MG63 (cell line): ENCODE data around the gene FBXL7. TPM values are rescaled to one million over a fixed set of nuclear protein-coding genes. Genes with fewer than 3 reads are reported as not detected.

Experiments
- DNase-seq: peaks from one replicate; pipeline ENCODE4 v3.0.0-alpha.2; 2020
- H3K27me3 ChIP-seq: fragments of 250-450 bp; sonication (Bioruptor Pico); 2 replicates; pipeline ENCODE4 v1.5.1; 2020; ENCODE audit warnings: mild to moderate bottlenecking, moderate library complexity
- H3K36me3 ChIP-seq: fragments of 250-450 bp; sonication (Bioruptor Pico); 2 replicates; pipeline ENCODE4 v1.5.1; 2020; ENCODE audit warnings: mild to moderate bottlenecking, moderate library complexity
- H3K4me3 ChIP-seq: fragments of 250-450 bp; sonication (Bioruptor Pico); 2 replicates; pipeline ENCODE4 v1.5.1; 2020; ENCODE audit warnings: mild to moderate bottlenecking, moderate library complexity
- H3K9me3 ChIP-seq: fragments of 250-450 bp; sonication (Bioruptor Pico); 2 replicates; pipeline ENCODE4 v1.5.1; 2020; ENCODE audit warnings: mild to moderate bottlenecking, moderate library complexity
- total RNA-seq: library from RNA; depleted of rRNA; stranded (reverse); fragments of >200 nt; shearing (Covaris generic); gene quantifications from 2 replicates; pipeline ENCODE4 v1.2.3, GENCODE V29; 2014; ENCODE audit warnings: low replicate concordance

Gene FBXL7
- total RNA-seq, 1 experiment from 2014 or later: 9.4 TPM

DNA sequence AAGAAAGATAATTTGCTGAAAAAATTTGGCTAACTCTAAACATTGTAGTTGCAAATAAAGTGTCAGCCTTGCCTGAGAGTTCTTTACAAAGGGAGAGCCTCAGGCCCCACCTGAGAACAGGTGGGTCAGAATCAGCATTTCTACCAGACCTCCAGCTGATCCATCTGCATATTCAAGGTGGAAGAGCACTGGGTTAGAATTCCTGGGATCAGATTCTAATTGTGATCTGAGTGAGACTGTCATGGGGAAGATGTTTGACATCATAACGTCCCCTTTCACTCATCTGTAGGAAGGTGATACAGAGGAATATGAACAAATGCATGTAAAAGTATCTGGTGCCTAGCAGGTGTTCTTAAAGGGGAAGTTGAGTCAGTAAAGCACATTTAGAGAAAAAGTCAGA, 54.6 kb downstream of the FBXL7 start:
- no peaks in the 10 kb centered on the region for H3K9me3 ChIP-seq
- peaks cover 3% of the 10 kb centered on the region for H3K36me3 ChIP-seq
- no peak overlapping the region for H3K4me3 ChIP-seq
- no peak for DNase-seq
- no peaks in the 10 kb centered on the region for H3K27me3 ChIP-seq

DNA sequence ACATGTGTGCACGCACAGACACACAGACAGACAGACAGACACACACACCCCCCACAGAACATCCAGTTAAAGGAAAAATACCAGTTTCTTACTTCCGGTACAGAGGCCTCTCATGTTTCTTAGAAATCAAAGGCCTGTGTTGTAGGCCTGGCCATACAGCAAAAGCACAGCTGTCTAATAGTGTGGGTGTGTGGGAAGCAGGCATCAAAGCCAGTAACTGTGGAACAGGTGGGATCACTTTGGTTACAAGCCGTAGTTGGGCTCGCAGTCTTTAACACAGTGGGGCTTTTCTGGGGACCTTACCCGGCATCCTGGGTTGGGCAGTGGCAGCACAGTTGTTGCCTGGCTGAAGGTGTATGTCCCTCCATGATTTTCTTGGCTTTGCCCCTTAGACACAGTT, 55.2 kb downstream of the FBXL7 start:
- no peak overlapping the region for H3K4me3 ChIP-seq
- H3K27me3 ChIP-seq: no peaks in the 10 kb centered on the region
- H3K36me3 ChIP-seq: peaks cover 3% of the 10 kb centered on the region
- no peaks in the 10 kb centered on the region for H3K9me3 ChIP-seq
- DNase-seq: no peak

DNA sequence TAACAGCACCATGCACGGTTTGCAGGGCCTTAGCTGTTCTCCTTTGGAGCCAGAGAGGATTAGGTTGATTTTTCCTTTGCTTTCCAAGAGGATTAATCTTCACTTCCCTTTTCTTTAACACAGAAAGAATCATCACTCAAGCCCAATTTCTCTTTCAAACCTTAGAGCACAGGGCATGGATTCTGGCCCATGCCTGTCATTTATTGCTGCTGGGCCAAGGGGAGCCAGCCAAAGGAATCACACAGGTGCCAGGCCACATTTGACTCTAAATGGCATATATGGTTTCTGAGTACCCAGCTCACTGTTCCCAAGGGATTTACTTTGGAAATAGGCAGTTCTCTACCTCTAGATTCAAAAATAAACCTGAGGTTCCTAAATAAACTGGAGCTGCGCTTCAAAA, 58.3 kb downstream of the FBXL7 start:
- H3K36me3 ChIP-seq: peaks cover 7% of the 10 kb centered on the region
- no peak for DNase-seq
- no peaks in the 10 kb centered on the region for H3K9me3 ChIP-seq
- H3K4me3 ChIP-seq: no peak overlapping the region
- H3K27me3 ChIP-seq: no peaks in the 10 kb centered on the region

DNA sequence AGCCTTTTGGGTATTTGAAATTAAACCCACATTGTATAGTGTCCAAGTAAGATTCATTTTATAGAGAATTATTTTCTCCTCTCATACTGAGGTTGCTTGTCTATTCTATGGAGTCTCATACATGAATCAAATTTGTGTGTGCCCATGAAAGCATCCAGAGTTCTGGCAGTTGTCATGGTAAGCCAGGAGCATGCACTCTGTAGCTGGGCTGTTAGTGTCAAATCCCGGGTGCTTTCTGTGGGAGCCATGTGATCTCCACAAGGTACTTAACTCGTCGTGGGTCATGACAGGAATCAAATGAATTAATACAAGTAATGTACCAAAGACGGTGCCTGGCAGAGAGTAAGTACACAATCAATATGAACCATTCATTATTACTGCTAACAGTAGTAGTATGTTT, 58.7 kb downstream of the FBXL7 start:
- Histone ChIP-seq H3K9me3 (no peaks in the 10 kb centered on the region), H3K4me3 (no peak overlapping the region), H3K36me3 (peaks cover 7% of the 10 kb centered on the region), H3K27me3 (no peaks in the 10 kb centered on the region)
- DNase-seq: no peak

DNA sequence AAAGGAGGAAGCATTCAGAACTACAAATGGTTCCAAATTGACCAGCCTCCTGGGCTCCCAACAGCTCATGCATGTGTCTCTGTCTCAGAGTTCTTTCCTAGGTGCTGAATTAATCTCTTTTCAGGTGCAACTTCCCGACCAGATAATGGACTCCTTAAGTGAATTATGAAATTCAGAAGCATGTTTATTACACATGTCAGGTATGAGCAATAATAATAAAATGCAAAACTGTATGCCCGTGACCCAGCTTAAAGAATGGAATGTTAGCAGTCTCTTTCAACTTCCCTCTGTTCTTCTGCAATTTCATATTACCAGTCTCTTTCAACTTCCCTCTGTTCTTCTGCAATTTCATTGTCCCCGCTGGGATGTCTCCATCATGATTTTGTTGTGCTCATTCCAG, 60.4 kb downstream of the FBXL7 start:
- H3K9me3 ChIP-seq: no peaks in the 10 kb centered on the region
- DNase-seq: no peak
- H3K4me3 ChIP-seq: no peak overlapping the region
- no peaks in the 10 kb centered on the region for H3K27me3 ChIP-seq
- peaks cover 7% of the 10 kb centered on the region for H3K36me3 ChIP-seq

DNA sequence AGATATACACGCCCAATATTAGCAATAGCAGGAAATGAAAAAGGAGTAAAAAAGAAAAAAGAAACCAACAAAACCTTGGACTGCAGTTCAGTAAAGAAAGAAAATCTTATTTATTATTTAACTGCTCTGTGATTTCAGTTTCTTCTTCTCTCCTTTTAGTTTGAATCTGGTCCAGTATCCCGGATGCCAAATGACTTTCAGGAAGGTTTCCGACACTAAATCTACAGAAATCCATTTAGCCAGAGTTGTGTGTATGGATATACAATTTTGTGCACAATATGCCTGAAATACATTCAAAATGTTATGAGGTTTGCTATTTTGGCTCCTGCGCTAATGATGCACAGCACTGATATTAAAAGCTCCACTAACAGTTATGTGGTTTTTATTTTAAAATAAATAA, 64.5 kb downstream of the FBXL7 start:
- Histone ChIP-seq H3K9me3 (no peaks in the 10 kb centered on the region), H3K36me3 (peaks cover 7% of the 10 kb centered on the region), H3K4me3 (no peak overlapping the region), H3K27me3 (no peaks in the 10 kb centered on the region)
- no peak for DNase-seq

DNA sequence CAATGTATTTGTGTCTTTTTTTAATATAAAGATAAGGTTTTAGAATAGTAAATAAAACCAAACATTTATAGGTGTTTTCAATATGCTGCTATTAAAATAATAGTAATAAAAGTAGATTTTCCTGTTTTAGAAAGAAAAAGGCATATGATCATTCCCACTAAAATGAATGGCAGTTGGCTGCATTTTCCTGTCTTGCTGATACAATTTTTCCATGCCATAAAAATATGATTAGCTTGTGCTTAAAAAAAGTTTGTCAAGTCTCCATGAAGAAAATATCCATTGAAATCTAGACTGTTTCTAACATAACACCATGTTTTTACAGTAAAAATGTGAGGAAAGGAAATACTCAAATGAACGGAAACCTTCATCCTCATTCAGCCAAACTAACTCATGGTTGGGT, 65.0 kb downstream of the FBXL7 start:
- peaks cover 7% of the 10 kb centered on the region for H3K36me3 ChIP-seq
- H3K4me3 ChIP-seq: no peak overlapping the region
- no peaks in the 10 kb centered on the region for H3K9me3 ChIP-seq
- DNase-seq: no peak
- H3K27me3 ChIP-seq: no peaks in the 10 kb centered on the region

DNA sequence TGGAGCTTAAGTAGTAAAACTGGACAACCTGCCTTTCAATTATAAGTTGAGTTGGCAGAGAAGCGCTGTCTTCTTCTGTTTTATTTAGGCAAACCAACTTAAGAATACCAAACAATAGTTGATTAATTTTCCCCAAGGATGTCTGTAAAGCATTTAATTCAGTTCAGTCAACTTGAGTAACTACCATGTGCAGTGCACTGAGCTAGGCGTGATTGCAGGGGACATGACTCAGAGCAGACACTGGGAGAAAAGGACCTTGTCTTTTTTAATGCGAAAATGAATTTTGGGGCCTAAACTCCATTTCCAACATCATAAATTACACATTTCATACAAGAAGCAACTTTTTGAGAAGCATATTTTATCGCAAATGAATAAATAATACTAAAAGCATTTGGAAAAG, 66.3 kb downstream of the FBXL7 start:
- H3K9me3 ChIP-seq: no peaks in the 10 kb centered on the region
- peaks cover 5% of the 10 kb centered on the region for H3K36me3 ChIP-seq
- H3K27me3 ChIP-seq: no peaks in the 10 kb centered on the region
- H3K4me3 ChIP-seq: no peak overlapping the region
- no peak for DNase-seq

DNA sequence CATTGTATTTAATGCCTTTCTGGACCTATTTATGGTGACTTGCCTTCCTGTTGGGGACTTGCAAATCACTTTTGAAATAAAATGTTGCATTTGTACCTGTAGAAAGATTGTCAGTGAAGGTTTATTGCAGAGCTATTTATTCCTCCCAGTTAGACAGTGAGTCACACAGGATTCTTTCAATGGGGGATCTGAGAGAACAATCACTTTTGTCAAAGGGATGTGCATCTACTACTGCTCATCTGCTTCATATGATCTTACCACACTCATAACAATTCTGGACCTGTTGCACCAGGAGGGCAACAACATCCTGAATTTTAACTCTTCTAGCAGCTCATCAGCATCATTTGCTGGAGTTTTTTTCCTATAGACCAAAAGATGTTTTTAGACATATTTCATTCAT, 66.8 kb downstream of the FBXL7 start:
- Histone ChIP-seq H3K4me3 (no peak overlapping the region), H3K9me3 (no peaks in the 10 kb centered on the region), H3K36me3 (peaks cover under 1% of the 10 kb centered on the region), H3K27me3 (no peaks in the 10 kb centered on the region)
- no peak for DNase-seq

DNA sequence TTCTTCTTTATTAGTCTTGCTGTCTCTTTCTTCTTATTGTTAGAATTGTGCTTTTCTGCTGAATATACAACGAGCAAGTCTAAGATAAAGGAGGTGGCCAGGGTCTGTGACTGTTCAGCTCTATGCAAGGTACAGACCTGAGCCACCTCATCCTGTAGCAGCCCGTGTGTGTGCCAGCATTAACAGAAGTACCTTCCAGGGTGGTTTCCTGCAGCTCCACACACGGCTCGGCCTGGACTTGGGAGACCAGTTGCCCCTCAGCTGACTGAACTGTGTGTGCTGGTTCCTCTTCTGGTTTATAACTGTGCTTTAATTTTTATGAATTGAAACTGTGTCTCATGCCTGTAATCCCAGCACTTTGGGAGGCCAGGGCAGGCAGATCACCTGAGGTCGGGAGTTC, 70.5 kb downstream of the FBXL7 start:
- DNase-seq: no peak
- Histone ChIP-seq H3K4me3 (no peak overlapping the region), H3K9me3 (no peaks in the 10 kb centered on the region), H3K27me3 (no peaks in the 10 kb centered on the region), H3K36me3 (no peaks in the 10 kb centered on the region)

DNA sequence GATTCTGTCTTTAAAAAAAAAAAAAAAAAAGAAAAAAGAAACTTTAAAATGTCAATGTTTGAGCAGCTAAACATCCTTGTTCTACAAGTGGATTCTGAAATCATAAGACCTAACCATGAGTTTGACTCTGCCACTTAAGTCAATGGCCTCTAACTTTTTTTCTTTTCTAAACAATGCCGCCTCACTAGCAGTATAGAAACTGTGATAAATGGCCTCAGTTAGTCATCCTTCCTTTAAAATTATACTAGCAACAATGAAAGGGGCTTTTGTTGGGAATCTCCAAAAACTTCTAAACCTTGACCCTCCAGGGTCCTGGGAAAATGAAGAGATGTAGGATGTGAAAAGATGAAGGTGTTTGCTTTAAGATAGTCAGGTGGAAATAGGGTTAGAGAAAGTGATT, 71.1 kb downstream of the FBXL7 start:
- H3K9me3 ChIP-seq: no peaks in the 10 kb centered on the region
- H3K27me3 ChIP-seq: no peaks in the 10 kb centered on the region
- H3K36me3 ChIP-seq: no peaks in the 10 kb centered on the region
- DNase-seq: no peak
- no peak overlapping the region for H3K4me3 ChIP-seq

DNA sequence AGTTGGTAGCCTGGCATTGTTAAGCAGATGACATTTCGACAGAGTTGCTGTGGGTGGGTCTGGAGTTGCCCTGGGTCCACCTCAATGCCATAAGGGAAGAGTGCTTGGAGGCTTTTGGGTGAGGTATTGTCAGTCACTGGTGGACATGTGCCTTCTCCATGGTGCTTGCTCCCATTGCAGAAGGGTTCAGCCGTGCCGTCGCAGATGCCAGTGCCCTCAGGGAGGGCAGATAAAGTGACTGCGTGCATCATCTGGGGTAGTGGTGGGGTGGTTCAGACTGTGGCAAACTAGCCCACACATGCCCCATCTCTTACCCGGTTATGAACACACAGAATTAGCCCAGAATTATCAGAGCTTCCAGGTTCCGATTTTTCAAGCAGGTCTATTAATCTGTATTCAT, 71.6 kb downstream of the FBXL7 start:
- Histone ChIP-seq H3K4me3 (no peak overlapping the region), H3K36me3 (no peaks in the 10 kb centered on the region), H3K27me3 (no peaks in the 10 kb centered on the region), H3K9me3 (no peaks in the 10 kb centered on the region)
- DNase-seq: no peak

DNA sequence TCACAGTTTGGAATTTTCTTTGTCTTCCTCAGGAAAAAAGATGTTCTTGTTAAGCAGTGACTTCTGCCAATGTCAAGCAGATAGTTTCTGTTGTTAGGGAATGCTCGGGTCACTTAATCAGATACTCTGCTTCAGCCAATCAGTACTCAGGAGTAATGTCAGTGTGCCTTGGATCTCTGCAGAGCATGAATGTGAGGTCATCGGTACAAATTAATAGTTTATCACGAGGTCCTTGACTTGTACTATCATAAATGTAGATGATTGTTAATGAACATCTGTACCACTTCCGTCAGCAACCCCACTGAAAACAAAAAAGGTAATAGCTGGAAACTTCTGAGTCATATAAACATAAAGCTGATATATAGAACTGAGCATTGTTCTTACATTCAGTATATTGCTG, 73.6 kb downstream of the FBXL7 start:
- no peak for DNase-seq
- no peaks in the 10 kb centered on the region for H3K9me3 ChIP-seq
- H3K36me3 ChIP-seq: no peaks in the 10 kb centered on the region
- no peak overlapping the region for H3K4me3 ChIP-seq
- no peaks in the 10 kb centered on the region for H3K27me3 ChIP-seq

DNA sequence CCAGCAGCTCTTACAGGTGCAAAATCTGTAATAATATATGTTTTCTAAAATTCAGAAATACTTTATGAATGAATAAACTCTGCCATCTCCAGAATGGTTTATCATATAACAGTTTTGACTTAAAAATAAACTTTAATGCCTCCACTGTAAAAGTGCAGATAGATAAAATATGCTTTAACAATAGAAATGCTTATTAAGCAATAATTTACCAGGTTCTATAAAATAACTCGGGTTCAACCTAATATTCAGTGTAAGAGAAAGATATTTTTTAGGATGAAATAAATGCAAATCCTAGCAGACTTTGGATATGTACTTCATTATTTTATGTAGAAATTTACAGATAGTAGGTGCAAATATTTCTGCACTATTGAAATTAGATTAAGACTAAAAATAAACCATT, 74.1 kb downstream of the FBXL7 start:
- H3K36me3 ChIP-seq: no peaks in the 10 kb centered on the region
- no peaks in the 10 kb centered on the region for H3K27me3 ChIP-seq
- no peak overlapping the region for H3K4me3 ChIP-seq
- no peak for DNase-seq
- no peaks in the 10 kb centered on the region for H3K9me3 ChIP-seq

DNA sequence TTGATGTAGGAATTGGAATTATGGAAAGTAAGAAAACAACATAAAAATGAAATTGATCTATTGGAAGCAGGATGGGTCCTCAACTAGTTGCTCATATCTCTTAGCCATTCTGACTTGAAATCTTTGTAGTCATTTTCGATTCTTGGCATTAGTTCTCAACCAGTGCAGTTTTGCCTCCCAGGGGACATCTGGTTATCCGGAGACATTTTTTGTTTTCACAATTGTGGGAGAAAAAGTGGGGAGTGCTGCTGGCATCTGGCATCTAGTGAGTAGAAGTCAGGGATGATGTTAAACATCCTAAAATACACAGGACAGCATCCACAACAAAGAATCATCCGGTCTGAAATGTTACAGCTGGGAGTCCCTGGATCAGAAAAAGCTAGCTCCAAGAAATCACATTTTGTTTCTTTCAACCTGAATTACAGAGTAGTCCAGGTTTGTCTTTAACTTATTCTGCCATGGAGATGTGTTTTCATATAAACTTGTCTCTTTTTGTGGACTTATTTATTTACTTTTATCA, 74.9 kb downstream of the FBXL7 start:
- no peaks in the 10 kb centered on the region for H3K27me3 ChIP-seq
- no peaks in the 10 kb centered on the region for H3K9me3 ChIP-seq
- no peak for DNase-seq
- H3K4me3 ChIP-seq: no peak overlapping the region
- no peaks in the 10 kb centered on the region for H3K36me3 ChIP-seq

DNA sequence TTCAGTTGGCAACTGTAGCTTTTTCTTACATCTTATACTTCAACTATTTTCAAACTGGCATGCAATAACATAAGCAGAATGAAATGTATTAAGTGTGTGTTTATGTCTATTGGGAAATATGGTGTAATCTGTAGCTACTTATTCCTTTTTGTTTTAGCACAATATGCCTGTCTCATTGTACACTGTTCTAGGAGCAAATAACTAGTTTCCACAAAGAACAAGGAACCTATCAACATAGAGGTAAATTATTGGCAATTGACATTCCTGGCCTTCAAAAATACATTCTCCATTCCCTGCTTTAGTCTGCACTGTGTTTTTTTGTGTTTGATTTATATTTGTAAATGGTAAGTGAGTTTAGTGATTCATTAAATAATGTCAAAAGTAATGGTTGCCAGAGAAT, 75.7 kb downstream of the FBXL7 start:
- Histone ChIP-seq H3K9me3 (no peaks in the 10 kb centered on the region), H3K36me3 (no peaks in the 10 kb centered on the region), H3K4me3 (no peak overlapping the region), H3K27me3 (no peaks in the 10 kb centered on the region)
- DNase-seq: no peak

DNA sequence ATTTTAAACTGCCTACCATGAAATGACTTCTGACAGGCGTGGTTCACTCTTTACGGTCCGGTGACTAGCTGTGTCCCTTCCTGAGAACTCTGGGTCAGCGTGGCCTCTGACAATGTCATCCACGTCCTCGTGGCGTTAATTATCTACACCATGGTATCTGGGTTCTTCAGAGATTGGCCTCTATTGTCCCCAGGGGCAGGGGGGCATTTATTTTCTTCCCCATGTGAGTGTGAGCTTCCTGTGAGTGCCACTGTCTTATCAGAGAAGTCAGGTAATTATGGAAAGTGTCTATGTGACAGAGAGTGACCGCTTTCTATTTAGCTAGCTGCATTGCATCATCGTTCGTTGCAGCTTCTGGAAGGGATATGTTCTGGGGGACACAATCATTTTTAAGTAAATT, 77.2 kb downstream of the FBXL7 start:
- Histone ChIP-seq H3K9me3 (no peaks in the 10 kb centered on the region), H3K4me3 (no peak overlapping the region), H3K36me3 (peaks cover 6% of the 10 kb centered on the region; the same call in 1 of the 2 replicates), H3K27me3 (no peaks in the 10 kb centered on the region)
- no peak for DNase-seq

DNA sequence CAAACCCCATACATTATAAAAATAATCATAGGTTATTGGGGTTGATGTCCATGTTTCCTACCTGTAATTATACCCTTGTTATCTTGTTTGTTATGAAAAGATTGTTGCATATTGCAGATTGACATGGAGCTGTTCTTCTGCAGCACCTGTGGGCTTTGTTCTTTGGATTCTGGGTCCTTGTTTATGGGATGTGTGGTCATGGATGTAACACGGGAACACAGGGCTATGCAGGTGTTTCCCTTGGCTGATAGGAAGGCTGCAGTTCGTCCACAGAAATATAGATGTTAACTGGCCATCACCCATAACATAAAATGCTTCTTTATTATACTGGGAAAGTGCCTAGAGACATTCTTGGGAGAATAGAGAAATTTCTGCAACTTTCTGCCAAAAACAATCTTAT, 77.9 kb downstream of the FBXL7 start:
- peaks cover 11% of the 10 kb centered on the region; the same call in 1 of the 2 replicates for H3K36me3 ChIP-seq
- no peak for DNase-seq
- H3K4me3 ChIP-seq: no peak overlapping the region
- no peaks in the 10 kb centered on the region for H3K9me3 ChIP-seq
- no peaks in the 10 kb centered on the region for H3K27me3 ChIP-seq
